Osteoblast (primary cell): ENCODE measurements around the gene PLXDC2. TPM values are rescaled to one million over a fixed set of nuclear protein-coding genes. Genes with fewer than 3 reads are reported as not detected.
A peak's percentile ranks its signal among the peaks of the same experiment; 100 is the strongest.

Experiments
- DNase-seq: peaks from one replicate; pipeline ENCODE4 v3.0.0; 2011; ENCODE audit warnings: low spot score, mixed read lengths; ENCODE audit not compliant: insufficient read length; ENCODE audit errors: missing footprints
- H2AFZ ChIP-seq: 2 replicates; pipeline ENCODE4 v1.6.0; 2011; ENCODE audit warnings: mild to moderate bottlenecking, low read length
- H3K27ac ChIP-seq: 2 replicates; pipeline ENCODE4 v1.5.1; 2011; ENCODE audit warnings: mild to moderate bottlenecking, low read depth, low read length, moderate library complexity
- H3K27me3 ChIP-seq: 2 replicates; pipeline ENCODE4 v1.6.0; 2012; ENCODE audit warnings: mild to moderate bottlenecking, control low read depth, inconsistent platforms, low read length, moderate library complexity; ENCODE audit not compliant: insufficient read depth
- H3K36me3 ChIP-seq: 2 replicates; pipeline ENCODE4 v1.5.1; 2011; ENCODE audit warnings: mild to moderate bottlenecking, low read length, control low read depth, moderate library complexity; ENCODE audit not compliant: insufficient read depth
- H3K4me1 ChIP-seq: 2 replicates; pipeline ENCODE4 v1.5.1; 2011; ENCODE audit warnings: mild to moderate bottlenecking, low read length, control low read depth, moderate library complexity; ENCODE audit not compliant: insufficient read depth
- H3K4me2 ChIP-seq: 2 replicates; pipeline ENCODE4 v1.6.0; 2011; ENCODE audit warnings: mild to moderate bottlenecking, low read length; ENCODE audit not compliant: insufficient read depth
- H3K4me3 ChIP-seq: fragments of 200-600 bp; sonication (generic); 3 replicates; pipeline ENCODE4 v1.5.1; 2012; ENCODE audit warnings: mild to moderate bottlenecking, low read length, inconsistent platforms; ENCODE audit not compliant: insufficient read depth
- H3K79me2 ChIP-seq: 2 replicates; pipeline ENCODE4 v1.6.0; 2012; ENCODE audit warnings: mild to moderate bottlenecking, low read length, control low read depth, inconsistent platforms; ENCODE audit not compliant: insufficient read depth
- H3K9me3 ChIP-seq: 2 replicates; pipeline ENCODE4 v1.5.1; 2011; ENCODE audit warnings: low read depth, low read length, control low read depth
- H4K20me1 ChIP-seq: 2 replicates; pipeline ENCODE4 v1.6.0; 2012; ENCODE audit warnings: mild to moderate bottlenecking, low read length, control low read depth; ENCODE audit not compliant: insufficient read depth
- CTCF ChIP-seq: IDR thresholded peaks from 2 replicates; pipeline ENCODE4 v1.5.1; 2011; ENCODE audit warnings: mild to moderate bottlenecking, low read depth, low read length, moderate library complexity; ENCODE audit errors: extremely low read depth
- total RNA-seq: library from RNA; depleted of rRNA; stranded (reverse); fragments of >200 nt; gene quantifications from 2 replicates; pipeline ENCODE4 v1.2.3, GENCODE V29; 2012

The PLXDC2 gene
- total RNA-seq, 1 donor: 63.3 TPM

GRCh38 chr10:20132816-20133215 is 316.6 kb downstream of the PLXDC2 start:
- Histone ChIP-seq H3K4me1 (no peaks in the 10 kb centered on the region), H3K36me3 (no peaks in the 10 kb centered on the region), H3K79me2 (no peaks in the 10 kb centered on the region), H4K20me1 (no peaks in the 10 kb centered on the region), H2AFZ (no peak overlapping the region), H3K27me3 (no peaks in the 10 kb centered on the region), H3K9me3 (no peaks in the 10 kb centered on the region), H3K4me2 (no peak overlapping the region), H3K27ac (no peak overlapping the region), H3K4me3 (no peak overlapping the region)
- no peak for TF ChIP-seq CTCF
- DNase-seq: no peak

GRCh38 chr10:20133669-20134189 is 317.5 kb downstream of the PLXDC2 start:
- H3K27ac ChIP-seq: no peak overlapping the region
- H4K20me1 ChIP-seq: no peaks in the 10 kb centered on the region
- H2AFZ ChIP-seq: no peak overlapping the region
- H3K9me3 ChIP-seq: no peaks in the 10 kb centered on the region
- no peak for DNase-seq
- no peaks in the 10 kb centered on the region for H3K4me1 ChIP-seq
- no peak for TF ChIP-seq CTCF
- H3K4me2 ChIP-seq: no peak overlapping the region
- H3K79me2 ChIP-seq: no peaks in the 10 kb centered on the region
- no peaks in the 10 kb centered on the region for H3K36me3 ChIP-seq
- H3K27me3 ChIP-seq: no peaks in the 10 kb centered on the region
- H3K4me3 ChIP-seq: no peak overlapping the region

- DNase-seq: no peak
- Histone ChIP-seq H3K27me3 (no peaks in the 10 kb centered on the region), H3K4me1 (no peaks in the 10 kb centered on the region), H3K4me2 (no peak overlapping the region), H2AFZ (no peak overlapping the region), H3K9me3 (no peaks in the 10 kb centered on the region), H3K4me3 (no peak overlapping the region), H3K36me3 (no peaks in the 10 kb centered on the region), H3K79me2 (no peaks in the 10 kb centered on the region), H3K27ac (no peak overlapping the region), H4K20me1 (no peaks in the 10 kb centered on the region)
- TF ChIP-seq CTCF: no peak
Measured at GRCh38 chr10:20142311-20142710, 326.1 kb downstream of the PLXDC2 start.

GRCh38 chr10:20144268-20144667 is 328.0 kb downstream of the PLXDC2 start:
- Histone ChIP-seq H4K20me1 (no peaks in the 10 kb centered on the region), H3K36me3 (no peaks in the 10 kb centered on the region)

More at GRCh38 chr10:20144268-20144667, 328.0 kb downstream of the PLXDC2 start:
- Histone ChIP-seq H2AFZ (no peak overlapping the region), H3K4me1 (no peaks in the 10 kb centered on the region), H3K27ac (no peak overlapping the region), H3K79me2 (no peaks in the 10 kb centered on the region), H3K4me3 (no peak overlapping the region), H3K4me2 (no peak overlapping the region), H3K9me3 (no peaks in the 10 kb centered on the region), H3K27me3 (no peaks in the 10 kb centered on the region)
- TF ChIP-seq CTCF: no peak
- peak; percentile 21 for DNase-seq
